ENCODE data around the gene GJA10.

GJA10 gene

DNA sequence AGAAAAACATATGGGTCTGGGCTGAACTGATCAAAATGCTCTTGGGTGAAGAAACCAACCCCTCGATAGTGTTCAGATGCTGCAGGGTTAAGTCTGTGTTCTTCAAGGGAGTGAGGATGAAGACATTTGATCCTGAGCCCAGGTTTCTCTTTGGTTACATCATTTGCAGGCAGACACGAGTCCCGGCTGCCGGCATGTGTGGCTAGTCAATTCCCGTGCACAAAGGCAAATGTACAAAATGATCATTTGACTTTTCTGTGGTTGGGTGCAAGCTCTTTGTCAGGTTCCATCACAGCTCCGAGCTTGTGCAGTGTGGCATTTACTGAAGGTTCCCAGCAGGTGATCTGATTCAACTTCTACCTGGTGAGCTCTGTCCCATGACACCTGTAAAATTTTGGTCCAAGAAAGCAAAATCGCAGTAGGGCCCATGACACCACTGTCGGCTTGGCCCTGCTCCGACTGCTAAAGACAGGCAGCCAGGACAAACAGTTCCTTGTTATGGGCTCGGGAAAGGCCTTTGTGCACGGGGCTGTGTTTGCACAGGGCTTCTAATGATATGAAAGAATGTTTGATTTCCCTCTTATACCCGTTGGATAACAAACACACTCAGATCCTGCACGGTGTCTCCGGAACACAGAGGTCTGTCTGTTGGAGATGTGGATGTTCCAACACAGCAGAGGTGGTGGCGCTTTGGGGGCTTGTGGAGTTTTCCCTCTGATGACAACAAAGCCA is 46.9 kb downstream of the GJA10 start:
- no peak for DNase-seq
- in situ Hi-C loops (cut with HindIII; ENCODE audit: low pct_ligation_motif_present, low pct_unique_long_range_greater_than_20kb, low sequenced_read_pairs): no loop called here

DNA sequence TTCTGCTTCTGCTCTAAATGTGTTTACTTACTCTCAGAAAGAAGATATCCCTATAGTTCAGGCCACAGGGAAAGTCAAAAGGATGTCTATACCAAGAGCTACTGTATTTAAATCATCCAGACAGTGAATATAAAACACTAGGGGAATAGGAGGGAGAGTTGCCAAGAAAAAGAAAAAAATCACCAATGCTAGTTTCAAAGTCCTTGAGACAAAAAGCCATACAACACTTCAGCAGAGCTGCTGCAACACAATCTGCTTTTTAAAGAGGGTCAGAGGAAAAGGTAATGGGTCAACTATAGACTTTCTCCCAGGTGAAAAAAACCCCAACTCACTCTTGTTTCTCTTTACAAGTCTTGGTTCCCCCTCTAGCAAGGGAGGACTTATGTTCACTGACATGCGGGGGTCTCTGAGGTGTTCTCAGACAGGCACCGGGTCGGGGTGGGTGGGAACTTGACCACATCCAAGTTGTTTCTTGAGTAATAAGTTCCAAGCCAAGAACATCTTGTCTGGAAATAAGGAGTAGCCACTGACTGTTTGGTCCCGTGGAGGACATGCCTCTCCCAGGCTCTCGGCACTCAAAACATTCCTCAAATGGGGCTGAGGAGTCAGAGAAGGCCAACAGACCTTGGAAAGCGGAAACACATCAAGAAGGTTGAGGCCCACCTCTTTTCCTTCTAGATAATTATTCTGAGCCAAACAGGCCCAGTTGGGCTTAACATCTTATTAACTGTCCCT is 47.7 kb downstream of the GJA10 start:
- in situ Hi-C loops (cut with HindIII; ENCODE audit: low pct_ligation_motif_present, low pct_unique_long_range_greater_than_20kb, low sequenced_read_pairs): no loop called here
- no peak for DNase-seq

DNA sequence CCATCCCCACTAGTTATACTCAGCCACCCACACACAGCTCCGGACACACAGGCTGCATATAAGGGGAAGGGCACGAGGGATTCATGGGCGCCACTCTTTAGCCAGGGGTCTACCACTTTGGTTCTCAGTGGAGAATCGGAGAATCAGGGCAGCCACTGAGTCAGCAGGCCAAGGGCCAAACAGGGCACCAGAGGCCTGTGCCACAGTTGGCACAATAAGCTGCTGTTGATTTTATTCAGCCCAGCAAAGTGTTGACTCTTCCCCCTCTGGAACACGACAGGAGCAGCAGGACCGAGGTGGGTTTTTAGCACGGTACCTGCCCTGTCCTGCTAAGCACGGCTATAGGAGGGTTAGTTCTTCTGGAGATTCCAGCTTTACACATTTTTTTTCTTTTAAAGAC is 48.3 kb downstream of the GJA10 start:
- DNase-seq: no peak
- in situ Hi-C loops (cut with HindIII; ENCODE audit: low pct_ligation_motif_present, low pct_unique_long_range_greater_than_20kb, low sequenced_read_pairs): no loop called here

DNA sequence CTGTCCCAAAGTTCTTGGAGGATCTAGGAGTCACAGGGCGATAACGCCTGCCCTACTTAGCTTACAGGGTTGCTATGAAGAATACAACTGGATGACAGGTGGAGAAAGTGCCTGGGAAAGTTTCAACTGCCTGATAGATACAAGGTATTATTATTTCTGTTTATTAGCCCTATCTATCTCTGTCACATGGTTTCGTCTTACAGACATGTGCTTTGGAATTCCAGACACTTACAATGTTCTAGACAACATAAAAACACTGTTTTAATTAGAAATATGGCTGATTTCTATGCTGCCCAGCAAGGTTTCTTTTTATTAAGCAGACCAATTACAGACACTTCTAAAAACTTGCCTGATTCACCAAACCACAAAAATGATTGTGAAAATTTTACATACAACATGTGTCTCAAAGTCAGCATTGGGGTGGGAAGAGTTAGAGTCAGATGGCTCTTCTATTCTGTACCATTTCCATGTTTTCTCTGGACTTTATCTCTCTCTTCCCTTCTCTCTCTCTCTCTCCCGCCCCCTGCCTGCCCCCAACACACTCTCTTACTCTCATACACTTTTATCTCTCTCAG is 50.0 kb downstream of the GJA10 start:
- DNase-seq: no peak
- in situ Hi-C loops (cut with HindIII; ENCODE audit: low pct_ligation_motif_present, low pct_unique_long_range_greater_than_20kb, low sequenced_read_pairs): no loop called here

DNA sequence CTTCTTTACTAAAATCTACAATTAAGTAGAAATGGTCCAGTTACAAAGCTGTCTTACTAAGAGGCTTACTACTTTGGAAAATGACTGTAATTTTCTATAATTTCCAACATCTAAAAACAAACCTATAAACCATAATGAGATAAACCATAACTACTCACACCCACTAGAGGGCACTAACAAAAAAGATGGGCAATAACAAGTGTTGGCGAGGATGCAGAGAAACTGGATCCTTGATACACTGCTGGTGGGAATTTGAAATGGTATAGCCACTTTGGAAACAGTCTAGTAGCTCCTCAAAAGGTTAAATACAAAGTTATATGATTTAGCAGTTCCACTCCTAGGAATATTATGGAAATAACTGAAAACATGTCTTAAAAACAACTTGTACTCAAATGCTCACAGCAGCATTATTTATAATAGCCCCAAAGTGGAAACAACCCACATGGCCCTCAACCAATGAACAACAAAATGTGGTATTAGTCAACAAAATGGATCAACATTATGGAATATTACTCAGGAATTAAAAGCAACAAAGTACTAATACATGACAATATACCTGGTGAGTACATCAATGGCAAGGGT is 50.6 kb downstream of the GJA10 start:
- peak; percentile 16 for DNase-seq
- in situ Hi-C loops (cut with HindIII; ENCODE audit: low pct_ligation_motif_present, low pct_unique_long_range_greater_than_20kb, low sequenced_read_pairs): no loop called here
